AG04449 (cell line): ENCODE results near the gene MSLN.

ENCODE experiments used
- CTCF ChIA-PET: fragments of 350-600 bp; formaldehyde crosslinking; extraction: SDS; loops from one replicate; lab custom pipeline; 2021; ENCODE audit warnings: antibody characterized with exemption; lab: Yijun Ruan, JAX
- POLR2A ChIA-PET: fragments of 400-600, 350-600 bp; formaldehyde crosslinking; extraction: SDS; loops from one replicate; lab custom pipeline; 2020; ENCODE audit warnings: antibody characterized with exemption, inconsistent platforms; lab: Yijun Ruan, JAX
- DNase-seq: peaks from one replicate; pipeline ENCODE4 v3.0.0-alpha.2; 2010; ENCODE audit warnings: low read depth, low spot score
- H3K4me3 ChIP-seq: 2 replicates; pipeline ENCODE4 v1.5.1; 2011; ENCODE audit warnings: low read depth, mild to moderate bottlenecking, control low read depth, low read length
- CTCF ChIP-seq: IDR thresholded peaks from one replicate; pipeline ENCODE4 v1.5.1; 2011; ENCODE audit warnings: mild to moderate bottlenecking, moderate library complexity, low read length, control low read depth, inconsistent platforms; ENCODE audit not compliant: insufficient read depth; ENCODE audit errors: missing control alignments

Gene MSLN

GRCh38 chr16:818132-818531 lies 57.6 kb downstream of the MSLN start:
- TF ChIP-seq CTCF, result no peak
- POLR2A ChIA-PET, result no interaction called here

More at GRCh38 chr16:818132-818531, 57.6 kb downstream of the MSLN start:
- CTCF ChIA-PET, result no interaction called here
- H3K4me3 ChIP-seq, result no peak overlapping the region
- DNase-seq, result no peak
